NOMO-1 (cell line): ENCODE measurements around the gene MRPL22.
A peak's percentile ranks its signal among the peaks of the same experiment; 100 is the strongest.
"Not testable (repeated sequence)": the region's sequence is repeated elsewhere in the genome, so short reads cannot be mapped to it uniquely, and the experiment has no call there.

Source experiments
- DNase-seq, 2 experiments: peaks; one replicate each; lab custom pipeline; 2025; ENCODE audit not compliant: unreplicated experiment in 2 of 2; lab: John Stamatoyannopoulos, UW

The MRPL22 gene

GRCh38 chr5:154940772-154941620 lies at the start of gene MRPL22:
Gene MRPL22 (plus strand): TSS chr5:154941073. CDS start chr5:154941111, 38 bp downstream.
- peak; percentile 89 to 94 for DNase-seq

GRCh38 chr5:154892369-154892771 lies 48.5 kb upstream of the MRPL22 start:
- no peak for DNase-seq

GRCh38 chr5:154893381-154893780 lies 47.5 kb upstream of the MRPL22 start:
- DNase-seq: no peak

GRCh38 chr5:154895606-154896561 lies 45.0 kb upstream of the MRPL22 start:
- DNase-seq: no peak

GRCh38 chr5:154896562-154897165 lies 44.2 kb upstream of the MRPL22 start:
- no peak for DNase-seq

- DNase-seq: no peak
Measured at GRCh38 chr5:154898210-154898609, 42.7 kb upstream of the MRPL22 start.

GRCh38 chr5:154899151-154899816 lies 41.6 kb upstream of the MRPL22 start:
- no peak for DNase-seq

GRCh38 chr5:154900066-154900465 lies 40.8 kb upstream of the MRPL22 start:
- DNase-seq: no peak

- no peak for DNase-seq
Measured at GRCh38 chr5:154901276-154901675, 39.6 kb upstream of the MRPL22 start.

- no peak for DNase-seq
Measured at GRCh38 chr5:154901913-154902312, 39.0 kb upstream of the MRPL22 start.

- not testable (repeated sequence) for DNase-seq
Measured at GRCh38 chr5:154905601-154906000, 35.3 kb upstream of the MRPL22 start.

GRCh38 chr5:154916874-154917273 lies 24.0 kb upstream of the MRPL22 start:
- DNase-seq: no peak

- DNase-seq: no peak
Measured at GRCh38 chr5:154917757-154918156, 23.1 kb upstream of the MRPL22 start.

- DNase-seq: no peak
Measured at GRCh38 chr5:154923441-154924430, 17.1 kb upstream of the MRPL22 start.

- DNase-seq: no peak
Measured at GRCh38 chr5:154933537-154933936, 7.3 kb upstream of the MRPL22 start.

GRCh38 chr5:154934881-154935280 lies 6.0 kb upstream of the MRPL22 start:
- no peak for DNase-seq

GRCh38 chr5:154937186-154937717 lies 3.6 kb upstream of the MRPL22 start:
- DNase-seq: no peak

GRCh38 chr5:154937718-154938466 lies 3.0 kb upstream of the MRPL22 start, which contains the start of gene GEMIN5:
Gene GEMIN5 (minus strand): TSS chr5:154938211. CDS start chr5:154938133, 78 bp downstream.
- DNase-seq: peak; percentile 84 to 91
